CD4-positive, alpha-beta T cell treated with Interleukin-17A for 4 hours (primary cell): ENCODE measurements around the gene USB1.
"Not testable (repeated sequence)": the region's sequence is repeated elsewhere in the genome, so short reads cannot be mapped to it uniquely, and the experiment has no call there.

ENCODE experiments used
- DNase-seq: peaks from one replicate; pipeline ENCODE4 v3.0.0-alpha.2; 2020; ENCODE audit warnings: mixed read lengths

The USB1 gene

GRCh38 chr16:57996406-57997175 lies 4.6 kb upstream of the USB1 start:
- no peak for DNase-seq

GRCh38 chr16:57997176-57997527 lies 4.1 kb upstream of the USB1 start:
- no peak for DNase-seq

GRCh38 chr16:57997528-57998265 lies 3.5 kb upstream of the USB1 start:
- no peak for DNase-seq

- peak; percentile 79 for DNase-seq
Measured at GRCh38 chr16:57998486-57998885, 2.7 kb upstream of the USB1 start.

GRCh38 chr16:57998992-57999365 lies 2.2 kb upstream of the USB1 start:
- DNase-seq = no peak

GRCh38 chr16:57999366-57999970 lies 1.7 kb upstream of the USB1 start:
- peak; percentile 51 for DNase-seq

GRCh38 chr16:57999971-58000705 lies 1.1 kb upstream of the USB1 start, which contains the start of gene ZNF319:
Gene ZNF319 (minus strand): TSS chr16:58000672. CDS start chr16:57998265, 2,407 bp downstream.
- DNase-seq = peak; percentile 35

GRCh38 chr16:58001781-58002415 lies 691 bp downstream of the USB1 start:
- DNase-seq = no peak

GRCh38 chr16:58002416-58002800 lies 1.2 kb downstream of the USB1 start:
- DNase-seq = no peak

GRCh38 chr16:58002936-58003335 lies 1.7 kb downstream of the USB1 start:
- DNase-seq = no peak

- not testable (repeated sequence) for DNase-seq
Measured at GRCh38 chr16:58004736-58005135, 3.5 kb downstream of the USB1 start.

- DNase-seq = no peak
Measured at GRCh38 chr16:58009856-58010416, 8.7 kb downstream of the USB1 start.

- DNase-seq = no peak
Measured at GRCh38 chr16:58010886-58011285, 9.7 kb downstream of the USB1 start.

GRCh38 chr16:58011652-58012051 lies 10.4 kb downstream of the USB1 start:
- no peak for DNase-seq

- DNase-seq = no peak
Measured at GRCh38 chr16:58012481-58012880, 11.3 kb downstream of the USB1 start.

GRCh38 chr16:58013201-58013956 lies 12.2 kb downstream of the USB1 start:
- DNase-seq = no peak

GRCh38 chr16:58016840-58017446 lies 15.7 kb downstream of the USB1 start:
- DNase-seq = no peak

- no peak for DNase-seq
Measured at GRCh38 chr16:58018803-58019202, 17.6 kb downstream of the USB1 start.

GRCh38 chr16:58019866-58020538 lies 18.8 kb downstream of the USB1 start:
- DNase-seq = peak; percentile 15
